Upper lobe of left lung (tissue), 6 donors: Measurements from ENCODE around the gene B9D1. TPM values are rescaled to one million over a fixed set of nuclear protein-coding genes. Genes with fewer than 3 reads are reported as not detected.
A peak's percentile ranks its signal among the peaks of the same experiment; 100 is the strongest.

ENCODE experiments used
- ATAC-seq, 2 donors: fragments of 200-7000 bp; cut with Tn5 transposase; one replicate each; pipeline ENCODE4 v1.9.1; 2022; ENCODE audit warnings: mild to moderate bottlenecking in 2 of 2, moderate library complexity in 2 of 2; ENCODE audit not compliant: low FRiP score in 2 of 2
- DNase-seq, 2 donors: peaks; one replicate each; pipeline ENCODE4 v3.0.0-alpha.2; 2019 to 2020
- H3K27ac ChIP-seq, 4 donors: fragments of 200-600 bp; sonication (generic); one replicate each; pipeline ENCODE4 v1.5.1; 2016 to 2019
- H3K27me3 ChIP-seq, 4 donors: fragments of 200-600 bp; sonication (generic); one replicate each; pipeline ENCODE4 v1.5.1; 2017 to 2019
- H3K36me3 ChIP-seq, 4 donors: fragments of 200-600 bp; sonication (generic); one replicate each; pipeline ENCODE4 v1.5.1; 2016 to 2019
- H3K4me1 ChIP-seq, 4 donors: fragments of 200-600 bp; sonication (generic); one replicate each; pipeline ENCODE4 v1.5.1; 2018 to 2019
- H3K4me3 ChIP-seq, 4 donors: fragments of 200-600 bp; sonication (generic); one replicate each; pipeline ENCODE4 v1.5.1; 2017 to 2019; ENCODE audit warnings: mild to moderate bottlenecking in 2 of 4, moderate library complexity in 1 of 4
- H3K9me3 ChIP-seq, 4 donors: fragments of 200-600 bp; sonication (generic); one replicate each; pipeline ENCODE4 v1.5.1; 2018 to 2019
- EP300 ChIP-seq, 4 donors: sonication (generic); formaldehyde crosslinking; IDR thresholded peaks; one replicate each; pipeline ENCODE4 v1.5.1; 2017; ENCODE audit warnings: antibody characterized with exemption in 4 of 4, control low read depth in 2 of 4
- POLR2A ChIP-seq, 4 donors: fragments of 450-650 bp; IDR thresholded peaks; one replicate each; pipeline ENCODE4 v1.5.1; 2016 to 2017; ENCODE audit warnings: antibody characterized with exemption in 4 of 4, mild to moderate bottlenecking in 2 of 4
- POLR2AphosphoS5 ChIP-seq, 2 donors: sonication (generic); formaldehyde crosslinking; IDR thresholded peaks; one replicate each; pipeline ENCODE4 v1.5.1; 2017; ENCODE audit warnings: antibody characterized with exemption in 2 of 2
- WGBS, 2 donors: methylation state at CpG; one replicate each; pipeline ENCODE4 v1.1.5; 2017 to 2018; 5-methylcytosine and 5-hydroxymethylcytosine counted together
- total RNA-seq, 6 donors: library from RNA; depleted of rRNA in 4 of 6; stranded (reverse); fragments of >200 nt in 4 of 6; gene quantifications; one replicate each; pipeline versions ENCODE4 v1.1.0 to v1.2.1, GENCODE V29; 2016 to 2021
- TF ChIP-seq, protein P1 (sequence below), 6 experiments: fragments of 450-650 bp in 4 of 6; fragments of 200-600 bp in 2 of 6; sonication (generic) in 2 of 6; IDR thresholded peaks; one replicate each; pipeline ENCODE4 v1.5.1; 2016 to 2019; ENCODE audit warnings: antibody characterized with exemption in 6 of 6
- donor health status: DM: no; HTN: no; CAD: no; lungs with moderate emphysema.
- donor health status: DM: no; HTN: yes; CAD: no; lungs with severe emphysema.

The B9D1 gene
- total RNA-seq, 6 donors from 2014 or later = 11.7 to 52.4 (median 17.5) TPM

DNA sequence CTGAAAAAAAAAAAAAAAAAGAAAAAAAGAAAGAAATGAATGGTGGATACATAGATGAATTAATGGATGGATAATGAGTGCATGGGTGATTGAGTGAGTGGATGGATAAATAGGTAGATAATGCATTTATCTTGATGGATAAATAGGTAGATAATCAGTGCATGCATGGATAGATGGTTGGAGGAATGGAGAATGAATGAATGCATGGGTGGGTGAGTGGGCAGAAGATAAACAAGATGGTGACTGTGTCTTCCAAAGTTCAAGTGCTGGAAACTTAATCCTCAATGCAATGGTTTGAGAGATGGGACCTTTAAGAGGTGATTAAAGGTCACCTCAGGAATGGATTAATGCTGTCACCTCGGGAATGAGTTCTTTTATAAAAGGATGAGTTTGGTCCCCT, 41.7 kb upstream of the B9D1 start:
- H3K27ac ChIP-seq = no peak overlapping the region
- H3K4me3 ChIP-seq = no peak overlapping the region
- H3K9me3 ChIP-seq = no peaks in the 10 kb centered on the region
- no peaks in the 10 kb centered on the region for H3K36me3 ChIP-seq
- TF ChIP-seq EP300 (IDR thresholded peaks at IDR 0.05) = no peak
- TF ChIP-seq POLR2A (IDR thresholded peaks at IDR 0.05) = no peak
- no peak for TF ChIP-seq POLR2AphosphoS5 (IDR thresholded peaks at IDR 0.05)
- TF ChIP-seq, protein P1, sequence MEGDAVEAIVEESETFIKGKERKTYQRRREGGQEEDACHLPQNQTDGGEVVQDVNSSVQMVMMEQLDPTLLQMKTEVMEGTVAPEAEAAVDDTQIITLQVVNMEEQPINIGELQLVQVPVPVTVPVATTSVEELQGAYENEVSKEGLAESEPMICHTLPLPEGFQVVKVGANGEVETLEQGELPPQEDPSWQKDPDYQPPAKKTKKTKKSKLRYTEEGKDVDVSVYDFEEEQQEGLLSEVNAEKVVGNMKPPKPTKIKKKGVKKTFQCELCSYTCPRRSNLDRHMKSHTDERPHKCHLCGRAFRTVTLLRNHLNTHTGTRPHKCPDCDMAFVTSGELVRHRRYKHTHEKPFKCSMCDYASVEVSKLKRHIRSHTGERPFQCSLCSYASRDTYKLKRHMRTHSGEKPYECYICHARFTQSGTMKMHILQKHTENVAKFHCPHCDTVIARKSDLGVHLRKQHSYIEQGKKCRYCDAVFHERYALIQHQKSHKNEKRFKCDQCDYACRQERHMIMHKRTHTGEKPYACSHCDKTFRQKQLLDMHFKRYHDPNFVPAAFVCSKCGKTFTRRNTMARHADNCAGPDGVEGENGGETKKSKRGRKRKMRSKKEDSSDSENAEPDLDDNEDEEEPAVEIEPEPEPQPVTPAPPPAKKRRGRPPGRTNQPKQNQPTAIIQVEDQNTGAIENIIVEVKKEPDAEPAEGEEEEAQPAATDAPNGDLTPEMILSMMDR (IDR thresholded peaks at IDR 0.05) = no peak
- H3K4me1 ChIP-seq = peaks cover 4 to 8% (median 7%) of the 10 kb centered on the region in 4 donors
- WGBS, 2 donors = 64 to 72% methylated on average over 1 of the region's 1 CpG
- ATAC-seq = no peak
- no peak for DNase-seq
- H3K27me3 ChIP-seq = no peaks in the 10 kb centered on the region

DNA sequence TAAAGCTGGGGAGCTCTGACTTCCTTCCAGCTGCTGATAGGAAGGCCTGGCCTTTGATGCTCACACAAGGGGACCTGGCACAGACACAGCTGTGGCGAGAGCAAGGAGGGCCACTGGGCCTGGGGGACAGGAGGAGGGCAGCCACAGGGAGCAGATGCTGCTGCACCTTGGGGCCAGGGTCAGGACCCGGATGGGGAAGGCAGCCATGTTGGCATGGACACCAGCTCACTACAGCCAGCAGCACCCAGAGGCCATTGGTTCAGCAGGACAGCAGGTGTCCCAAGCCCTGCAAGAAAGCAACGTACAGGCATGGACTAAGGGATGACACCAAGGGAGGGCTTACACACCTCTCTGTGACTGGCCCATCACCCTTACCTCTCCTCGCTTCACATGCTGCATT, 40.5 kb upstream of the B9D1 start:
- Histone ChIP-seq H3K4me3 (no peak overlapping the region), H3K4me1 (peaks cover 8 to 21% (median 18%) of the 10 kb centered on the region in 4 donors), H3K27ac (no peak overlapping the region), H3K9me3 (no peaks in the 10 kb centered on the region), H3K36me3 (no peaks in the 10 kb centered on the region), H3K27me3 (no peaks in the 10 kb centered on the region)
- WGBS, 2 donors = 87% methylated on average over 4 of the region's 4 CpGs
- no peak for DNase-seq
- ATAC-seq = no peak
- TF ChIP-seq POLR2AphosphoS5 (IDR thresholded peaks at IDR 0.05) (no peak), EP300 (IDR thresholded peaks at IDR 0.05) (no peak)

DNA sequence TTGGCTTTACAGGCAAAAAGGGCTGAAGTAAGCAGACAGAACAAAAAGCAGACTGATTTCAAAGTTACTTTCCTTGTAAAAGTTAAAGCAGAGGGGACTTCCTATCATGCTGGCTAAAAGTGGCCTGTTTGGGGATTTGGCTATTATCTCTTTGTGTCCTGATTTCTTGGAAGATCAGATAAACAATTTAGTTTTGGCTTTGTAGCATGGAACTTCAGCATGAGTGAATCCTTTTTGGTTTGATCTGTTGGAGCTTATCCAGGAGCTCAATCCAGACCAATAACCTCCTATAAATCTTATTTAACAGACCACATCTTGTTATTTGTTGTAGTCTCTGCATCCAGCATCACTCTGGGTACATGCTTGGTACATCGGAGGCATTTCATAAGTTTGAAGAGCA, 39.6 kb upstream of the B9D1 start:
- 73 to 78% methylated on average over 1 of the region's 1 CpG for WGBS, 2 donors

DNA sequence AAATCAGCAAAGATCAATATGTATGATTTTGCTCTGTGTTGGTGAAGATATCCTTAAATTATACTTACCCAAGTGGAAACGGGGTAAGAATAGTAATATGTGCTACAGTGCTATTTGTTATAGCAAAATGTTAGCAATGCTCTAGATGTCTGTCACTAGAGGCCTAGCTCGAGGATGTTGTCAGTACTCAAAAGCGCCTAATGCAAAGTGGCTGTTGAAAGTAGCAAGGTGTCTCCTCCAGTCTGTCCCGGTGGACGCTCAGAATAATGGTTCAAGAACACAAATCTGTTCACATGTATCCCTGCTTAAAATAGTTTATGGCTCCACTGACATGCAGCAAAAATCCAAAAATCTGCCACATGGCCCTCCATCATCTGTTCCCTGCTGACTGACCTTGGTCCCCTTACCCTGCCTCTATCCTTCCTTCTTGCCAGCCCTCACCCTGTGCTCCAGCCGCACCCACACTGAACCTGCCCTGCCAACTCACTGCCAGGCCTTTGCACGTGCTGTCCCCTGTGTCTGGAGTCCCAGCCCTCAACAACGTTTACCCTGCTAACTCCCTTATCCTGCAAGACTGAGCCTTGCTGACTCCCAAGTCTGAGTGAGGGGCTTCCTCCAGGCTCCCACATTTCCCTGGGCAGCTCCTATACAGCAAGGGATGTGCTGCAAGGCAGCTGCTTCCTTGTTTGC, 38.9 kb upstream of the B9D1 start:
- no peak overlapping the region for H3K4me3 ChIP-seq
- no peaks in the 10 kb centered on the region for H3K36me3 ChIP-seq
- WGBS, 2 donors = 81 to 83% methylated on average over 7 to 8 of the region's 8 CpGs
- no peak for ATAC-seq
- H3K9me3 ChIP-seq = no peaks in the 10 kb centered on the region
- H3K4me1 ChIP-seq = peaks cover 14 to 27% (median 24%) of the 10 kb centered on the region in 4 donors
- no peak overlapping the region for H3K27ac ChIP-seq
- H3K27me3 ChIP-seq = no peaks in the 10 kb centered on the region
- TF ChIP-seq POLR2AphosphoS5 (IDR thresholded peaks at IDR 0.05) (no peak), POLR2A (IDR thresholded peaks at IDR 0.05) (no peak), EP300 (IDR thresholded peaks at IDR 0.05) (no peak)
- TF ChIP-seq, protein P1 (IDR thresholded peaks at IDR 0.05) = no peak
- no peak for DNase-seq

More for the DNA sequence above, 39.6 kb upstream of the B9D1 start:
- Histone ChIP-seq H3K4me3 (no peak overlapping the region), H3K27me3 (no peaks in the 10 kb centered on the region), H3K36me3 (no peaks in the 10 kb centered on the region), H3K9me3 (no peaks in the 10 kb centered on the region), H3K27ac (peak overlapping the region in 1 of 4 donors; percentile 23), H3K4me1 (peaks cover 14 to 27% (median 24%) of the 10 kb centered on the region in 4 donors)
- ATAC-seq = no peak
- DNase-seq = no peak
- TF ChIP-seq EP300 (IDR thresholded peaks at IDR 0.05) (no peak), POLR2A (IDR thresholded peaks at IDR 0.05) (no peak)
- TF ChIP-seq, protein P1 (IDR thresholded peaks at IDR 0.05) = no peak

DNA sequence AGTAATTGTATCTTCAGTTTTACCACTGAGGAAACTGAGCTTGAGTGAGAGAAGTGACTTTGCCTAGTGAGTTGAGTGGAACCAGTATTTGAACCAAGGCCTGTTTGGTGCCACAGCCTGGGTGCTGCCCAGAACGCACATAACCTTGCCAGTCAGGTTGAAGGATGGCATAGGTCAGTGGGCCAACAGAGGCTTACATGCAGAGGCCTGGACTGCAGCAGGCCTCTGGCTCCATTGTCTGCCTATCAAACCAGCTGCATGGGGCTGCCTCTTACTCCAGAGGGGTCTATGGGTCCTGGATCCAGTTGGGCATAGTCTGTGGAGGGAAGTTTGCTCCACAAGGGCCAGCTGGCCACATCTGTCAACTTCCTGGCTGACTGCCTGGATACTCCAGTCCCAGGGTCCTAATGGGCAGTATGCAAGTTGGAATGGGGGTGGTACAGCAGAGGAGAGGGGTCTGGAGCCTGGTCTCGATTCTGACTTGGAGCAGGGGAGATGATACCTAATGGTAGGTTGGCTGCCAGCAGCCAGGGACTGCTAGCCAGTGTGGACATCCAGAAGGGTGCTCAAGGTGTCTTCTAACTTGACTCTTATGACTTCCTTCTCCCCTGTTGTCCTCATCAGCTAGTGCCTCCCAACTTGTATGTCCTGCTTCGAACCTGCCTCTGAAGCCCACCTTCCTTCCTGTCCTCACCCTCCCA, 37.4 kb upstream of the B9D1 start:
- no peak for DNase-seq
- H3K9me3 ChIP-seq = no peaks in the 10 kb centered on the region
- no peaks in the 10 kb centered on the region for H3K36me3 ChIP-seq
- H3K27me3 ChIP-seq = no peaks in the 10 kb centered on the region
- no peak overlapping the region for H3K4me3 ChIP-seq
- no peak for TF ChIP-seq EP300 (IDR thresholded peaks at IDR 0.05)
- TF ChIP-seq, protein P1 (IDR thresholded peaks at IDR 0.05) = no peak
- TF ChIP-seq POLR2AphosphoS5 (IDR thresholded peaks at IDR 0.05) = no peak
- no peak for TF ChIP-seq POLR2A (IDR thresholded peaks at IDR 0.05)
- 68 to 83% methylated on average over 3 of the region's 3 CpGs for WGBS, 2 donors
- peaks cover 14 to 27% (median 24%) of the 10 kb centered on the region in 4 donors for H3K4me1 ChIP-seq
- no peak for ATAC-seq
- H3K27ac ChIP-seq = peak overlapping the region in 2 of 4 donors; percentile 16 to 18
